Measurements from ENCODE around the gene FAM184A.

DNA sequence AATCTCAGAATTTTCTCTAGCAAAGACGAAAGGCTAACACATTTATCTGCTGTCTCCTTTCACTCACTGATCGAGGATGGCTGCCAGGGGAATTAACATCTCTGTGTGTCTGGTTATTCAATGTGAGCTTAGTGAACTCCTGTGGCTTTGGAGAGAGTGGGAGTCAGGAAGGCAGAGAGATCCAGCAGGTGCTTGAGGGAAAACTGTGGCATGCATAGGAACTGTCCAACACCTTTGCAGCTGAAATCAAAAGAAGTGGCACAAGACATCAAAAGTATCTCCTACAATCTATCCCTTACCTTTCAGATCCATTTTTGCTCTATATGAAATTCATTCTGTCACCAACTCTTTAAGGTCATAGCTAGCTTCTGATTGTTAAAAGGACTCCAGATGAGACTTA lies 11.8 kb upstream of the FAM184A start:
- TF ChIP-seq CTCF (IDR thresholded peaks at IDR 0.05) (no peak), POLR2A (IDR thresholded peaks at IDR 0.05) (no peak), POLR2AphosphoS5 (IDR thresholded peaks at IDR 0.05; ENCODE audit: insufficient read depth in 1 of 2, low read depth in 1 of 2) (no peak)
